HG03045 (cell line): ENCODE data around the gene G3BP1.
A peak's percentile ranks its signal among the peaks of the same experiment; 100 is the strongest.
"Not testable (repeated sequence)": the region's sequence is repeated elsewhere in the genome, so short reads cannot be mapped to it uniquely, and the experiment has no call there.

Experiments
- ATAC-seq: cut with Tn5 transposase; IDR thresholded peaks from one replicate; pipeline ENCODE4 v1.9.1; 2021; ENCODE audit warnings: mild to moderate bottlenecking, moderate library complexity; ENCODE audit not compliant: unreplicated experiment

The G3BP1 gene

DNA sequence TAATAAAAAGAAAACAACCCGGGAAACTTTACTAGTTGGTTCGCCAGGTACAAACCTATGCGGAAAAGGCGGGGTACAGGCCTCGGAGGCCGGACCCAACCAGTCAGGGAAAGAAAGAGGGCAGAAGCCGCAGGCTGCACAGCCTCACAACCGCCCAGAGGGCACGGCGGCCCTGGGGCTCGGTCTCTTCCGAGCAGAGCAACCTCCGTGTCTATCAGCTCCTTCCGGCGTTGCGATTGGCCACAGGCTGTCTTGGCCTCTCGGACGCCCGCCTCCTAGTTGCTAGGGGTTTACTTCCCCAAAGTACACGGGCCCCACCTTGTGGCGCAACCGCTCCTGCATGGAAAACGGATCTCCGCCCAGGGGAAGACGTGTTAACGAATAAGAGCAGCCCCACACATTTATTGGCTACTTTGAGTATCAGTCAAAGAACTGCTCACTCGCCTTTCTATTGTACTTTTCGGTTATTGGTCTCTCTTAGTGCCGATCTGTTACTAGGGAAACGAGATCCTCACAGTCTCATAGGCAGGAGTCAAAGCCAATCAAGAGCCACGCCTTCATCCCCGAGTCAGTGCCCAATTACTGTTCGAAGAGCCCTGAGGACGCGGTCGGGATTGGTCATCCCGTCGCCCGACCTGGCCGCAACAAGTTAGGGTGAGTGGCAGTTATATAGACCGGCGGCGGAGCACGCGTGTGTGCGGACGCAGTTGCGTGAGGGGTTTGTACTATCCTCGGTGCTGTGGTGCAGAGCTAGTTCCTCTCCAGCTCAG is at the start of gene G3BP1:
Gene G3BP1 (plus strand): TSS at position 696 of the 770 bp plus-strand sequence. CDS start 14,667 bp downstream, outside the sequence.
- ATAC-seq = peak; percentile 81

DNA sequence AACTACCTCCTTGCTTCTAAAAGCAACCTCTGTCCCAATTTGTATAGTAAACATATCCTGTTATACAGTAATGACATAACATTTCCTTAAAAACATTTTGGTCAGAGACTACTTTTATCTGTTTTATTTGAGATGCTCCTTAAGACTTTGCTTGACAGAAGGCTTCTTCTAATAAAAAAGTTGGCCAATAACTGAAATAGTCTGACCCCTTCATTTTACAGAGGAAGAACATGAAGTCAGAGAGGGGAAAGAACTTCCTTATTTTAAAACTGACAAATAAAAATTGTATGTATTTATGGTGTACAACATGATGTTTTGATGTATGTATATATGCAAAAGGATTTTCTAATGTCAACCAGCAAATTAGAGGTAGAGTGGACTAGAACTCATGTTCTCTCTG is 49.2 kb upstream of the G3BP1 start:
- no peak for ATAC-seq

DNA sequence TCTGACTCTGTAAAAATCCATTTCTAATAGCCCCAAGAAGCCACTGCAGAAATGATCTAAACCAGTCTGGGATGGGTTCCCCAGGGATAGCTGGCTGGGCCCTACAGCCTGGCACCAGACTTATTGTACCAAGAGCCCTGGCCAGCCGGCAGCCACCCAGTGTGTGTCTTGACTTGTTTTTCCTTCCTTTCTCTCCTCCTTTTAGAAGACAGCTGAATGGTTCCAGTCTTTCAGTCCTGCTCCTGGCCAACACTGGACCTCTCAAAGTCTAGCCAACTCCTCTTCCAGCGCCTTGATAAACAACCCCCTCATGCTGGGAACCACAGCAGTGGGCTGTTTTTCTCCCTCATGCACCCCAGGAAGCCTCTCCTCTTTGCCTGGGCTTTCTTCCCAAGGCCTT is 47.4 kb upstream of the G3BP1 start:
- no peak for ATAC-seq

DNA sequence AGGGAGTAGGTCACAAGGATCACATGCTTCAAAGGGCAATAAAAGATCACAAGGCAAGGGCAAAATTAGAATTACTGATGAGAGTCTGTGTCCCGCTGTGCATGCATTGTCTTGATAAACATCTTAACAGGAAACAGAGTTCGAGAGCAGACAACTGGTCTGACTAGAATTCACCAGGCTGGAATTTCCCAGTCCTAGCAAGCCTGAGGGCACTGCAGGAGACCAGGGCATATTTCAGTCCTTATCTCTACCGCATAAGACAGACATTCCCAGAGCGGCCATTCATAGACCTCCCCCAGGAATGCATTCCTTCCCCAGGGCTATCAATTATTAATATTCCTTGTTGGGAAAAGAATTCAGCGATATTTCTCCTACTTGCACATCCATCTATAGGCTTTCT is 42.2 kb upstream of the G3BP1 start:
- ATAC-seq = not testable (repeated sequence)

DNA sequence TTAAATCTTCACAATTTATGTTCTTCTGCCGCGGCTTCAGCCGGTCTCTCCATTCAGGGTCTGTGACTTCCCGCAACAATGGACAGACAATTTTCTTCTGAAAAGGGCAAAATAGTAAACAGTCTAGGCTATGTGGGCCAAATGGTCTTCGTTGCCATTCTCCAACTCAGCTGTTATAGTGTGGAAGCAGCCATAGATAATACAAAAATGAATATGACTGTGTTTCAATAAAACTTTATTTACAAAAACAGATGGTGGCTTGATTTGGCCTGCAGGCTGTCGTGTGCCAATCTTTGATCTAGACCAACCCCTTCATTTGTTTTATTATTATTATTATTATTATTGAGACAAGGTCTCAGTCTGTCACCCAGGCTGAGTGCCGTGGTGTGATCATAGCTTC is 41.4 kb upstream of the G3BP1 start:
- no peak for ATAC-seq

DNA sequence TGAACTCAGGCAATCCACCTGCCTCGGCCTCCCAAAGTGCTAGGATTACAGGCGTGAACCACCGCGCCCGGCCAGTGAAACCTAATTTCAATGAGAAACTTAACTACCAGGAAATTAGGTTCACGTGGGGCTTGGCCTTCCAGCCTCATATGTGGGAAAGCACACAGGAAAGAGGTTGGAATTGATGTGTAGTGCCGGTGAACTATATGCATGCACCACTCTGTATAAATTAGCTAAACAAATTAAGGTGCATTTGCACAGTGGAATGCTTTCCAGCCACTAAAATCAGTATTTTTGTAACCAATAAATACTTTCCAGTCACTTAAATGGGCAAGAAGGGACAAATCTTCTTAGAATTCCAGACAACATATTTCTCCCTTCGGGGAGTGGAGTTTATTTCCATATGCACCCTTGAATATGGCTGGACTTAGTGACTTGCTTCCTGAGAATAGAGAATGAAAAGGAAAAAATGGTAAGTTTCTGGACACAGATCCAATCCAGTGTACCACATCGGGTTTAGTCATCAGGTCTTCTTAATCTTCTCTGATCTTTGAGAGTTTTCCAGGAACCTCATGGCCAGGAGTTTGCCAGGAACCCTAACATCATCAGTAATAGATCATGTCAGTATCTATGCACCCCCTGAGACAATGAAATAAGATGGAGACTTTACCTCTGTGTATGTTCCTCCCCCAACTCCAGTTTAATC is 38.2 kb upstream of the G3BP1 start:
- ATAC-seq = no peak

DNA sequence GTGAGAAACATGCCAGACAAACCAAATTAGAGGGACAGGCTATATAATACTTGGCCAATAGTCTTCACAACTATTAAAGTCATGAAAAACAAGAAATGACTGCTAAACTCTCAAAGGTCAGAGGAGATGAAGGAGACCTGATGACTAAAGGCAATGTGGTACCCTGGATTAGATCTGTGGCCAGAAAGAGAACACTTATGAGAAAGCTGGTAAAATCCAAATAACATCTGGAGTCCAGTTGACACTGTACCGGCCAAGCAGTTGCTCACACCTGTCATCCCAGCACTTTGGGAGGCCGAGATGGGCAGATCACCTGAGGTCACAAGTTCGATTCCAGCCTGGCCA is 37.7 kb upstream of the G3BP1 start:
- no peak for ATAC-seq

DNA sequence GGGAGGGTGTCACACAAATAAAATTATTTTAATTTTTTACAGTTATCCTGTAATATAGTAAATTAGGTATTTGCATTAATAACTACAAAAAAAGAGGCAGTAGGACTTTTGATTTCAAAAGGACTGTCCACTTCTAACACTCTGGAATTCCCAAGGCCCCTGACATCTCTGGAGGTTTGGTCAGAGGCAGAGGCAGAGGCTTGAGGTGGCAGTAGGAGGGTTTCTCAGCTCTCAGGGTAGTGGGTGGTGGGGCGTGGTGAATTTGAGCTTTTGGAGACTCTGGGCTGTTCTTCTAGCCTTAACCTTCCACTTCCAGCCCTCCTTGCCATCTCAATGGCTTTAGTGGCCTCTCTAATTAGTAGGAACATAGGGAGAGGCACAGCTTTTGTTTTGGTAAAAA is 36.1 kb upstream of the G3BP1 start:
- ATAC-seq = no peak

DNA sequence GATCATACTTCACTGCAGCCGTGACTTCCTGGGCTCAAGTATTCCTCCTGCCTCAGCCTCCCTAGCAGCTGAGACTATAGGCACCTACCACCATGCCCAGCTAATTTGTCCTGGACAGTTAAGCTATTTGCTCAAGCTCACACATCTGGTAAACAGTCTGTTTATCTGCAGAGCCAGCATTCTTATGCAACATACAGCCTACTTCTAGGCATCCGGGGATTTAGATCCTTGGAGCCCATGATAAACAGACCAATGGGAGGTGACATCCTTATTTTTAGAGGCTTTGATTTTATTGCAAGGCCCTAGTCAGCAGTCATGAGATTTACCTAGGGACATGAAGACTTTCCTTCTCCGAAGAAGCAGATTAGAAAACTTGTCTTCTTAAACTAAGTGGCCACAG is 34.3 kb upstream of the G3BP1 start:
- no peak for ATAC-seq

DNA sequence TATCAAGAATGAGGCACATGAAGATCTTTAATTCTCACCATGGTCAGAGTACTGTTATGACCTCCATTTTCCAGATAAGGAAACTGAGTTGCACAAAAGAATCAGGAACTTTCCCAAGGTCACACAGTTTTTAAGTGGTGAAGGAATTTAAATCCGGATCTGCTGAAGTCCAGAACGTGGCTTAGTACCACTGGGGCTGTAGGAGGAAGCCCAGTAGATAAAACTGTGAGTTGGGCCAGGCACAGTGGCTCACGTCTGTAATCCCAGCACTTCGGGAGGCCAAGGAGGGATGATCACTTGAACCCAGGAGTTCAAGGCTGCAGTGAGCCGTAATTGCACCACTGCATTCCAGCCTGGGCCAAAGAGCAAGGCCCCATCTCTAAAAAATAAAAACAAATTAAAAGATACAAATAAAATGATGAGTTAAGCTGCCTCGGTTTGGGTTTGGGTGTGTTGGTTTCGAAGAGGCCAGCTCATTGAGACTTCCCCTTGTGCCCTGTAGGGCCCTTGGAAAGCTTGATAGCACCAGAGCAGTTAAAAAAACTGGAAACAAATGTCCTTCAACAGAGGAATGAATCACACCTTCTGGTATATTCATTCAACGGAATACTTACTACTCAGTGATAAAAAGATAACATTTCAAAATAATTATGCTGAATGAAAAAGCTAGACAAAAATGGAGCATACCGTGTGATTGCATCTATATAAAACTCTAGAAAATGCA is 33.5 kb upstream of the G3BP1 start:
- ATAC-seq = no peak

DNA sequence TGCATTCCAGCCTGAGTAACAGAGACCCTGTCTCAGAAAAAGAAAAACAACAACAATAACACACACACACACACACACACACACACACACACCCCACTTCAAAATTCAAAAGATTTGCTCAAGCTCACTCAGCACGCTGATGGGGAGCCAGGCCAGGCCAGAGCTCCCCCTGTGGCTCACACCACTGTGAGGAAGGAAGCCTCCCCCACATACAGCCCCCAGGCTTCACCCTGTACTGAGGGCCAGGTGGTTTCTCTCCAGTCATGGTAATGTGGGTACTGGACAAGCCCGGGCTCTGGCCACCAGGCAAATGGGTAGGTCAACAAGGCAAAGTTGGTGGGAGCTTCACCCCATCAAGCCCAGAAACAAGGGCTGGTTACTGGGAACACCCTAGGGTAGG is 32.4 kb upstream of the G3BP1 start:
- no peak for ATAC-seq

DNA sequence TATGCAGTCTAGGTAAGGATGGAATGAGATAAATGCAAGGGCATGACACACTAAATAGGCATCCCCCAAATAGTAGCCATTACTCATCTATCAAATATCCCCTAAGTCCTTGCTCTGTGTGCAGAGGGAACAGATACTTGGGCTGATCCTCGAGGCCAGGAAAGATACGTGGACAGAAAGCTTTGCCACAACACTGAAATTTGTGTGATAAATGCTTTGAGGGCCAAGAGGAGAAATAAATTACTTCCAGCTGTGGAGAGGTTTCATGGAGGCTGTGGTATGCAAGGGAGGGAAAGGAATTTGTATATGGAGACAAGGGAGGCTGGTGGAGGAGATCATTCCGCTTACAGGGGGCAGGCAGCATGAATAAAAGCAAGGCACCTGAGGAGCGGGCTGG is 31.8 kb upstream of the G3BP1 start:
- ATAC-seq = no peak

DNA sequence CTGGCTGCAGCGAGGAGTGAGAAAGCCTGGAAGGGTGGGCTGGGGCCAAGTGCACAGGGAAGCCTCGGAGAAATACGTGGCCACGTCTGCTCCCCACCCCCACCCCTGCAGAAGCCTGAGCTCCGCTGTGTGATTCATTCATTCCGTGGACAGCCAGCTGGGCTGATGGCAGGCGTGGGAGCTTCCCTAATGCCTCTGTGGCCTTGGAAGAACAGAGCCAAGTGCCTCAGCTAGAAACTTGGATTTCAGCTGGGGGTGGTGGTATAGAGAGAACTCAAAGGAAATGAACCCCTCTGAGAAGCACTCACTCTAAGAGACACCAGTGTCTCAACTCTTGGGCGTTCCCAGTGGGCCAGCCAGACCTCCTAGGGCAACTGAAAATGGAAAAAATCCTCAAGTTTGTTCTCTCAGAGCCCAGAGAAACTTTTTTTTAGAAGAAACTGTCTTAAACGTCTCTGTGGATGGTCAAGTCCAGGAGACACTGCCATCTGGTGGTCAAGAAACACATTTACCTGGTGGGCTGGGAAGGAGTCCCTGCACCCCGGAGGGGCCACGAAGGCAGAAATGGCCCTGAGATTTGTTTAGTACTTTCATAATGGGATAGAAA is 31.3 kb upstream of the G3BP1 start:
- ATAC-seq = peak; percentile 74

DNA sequence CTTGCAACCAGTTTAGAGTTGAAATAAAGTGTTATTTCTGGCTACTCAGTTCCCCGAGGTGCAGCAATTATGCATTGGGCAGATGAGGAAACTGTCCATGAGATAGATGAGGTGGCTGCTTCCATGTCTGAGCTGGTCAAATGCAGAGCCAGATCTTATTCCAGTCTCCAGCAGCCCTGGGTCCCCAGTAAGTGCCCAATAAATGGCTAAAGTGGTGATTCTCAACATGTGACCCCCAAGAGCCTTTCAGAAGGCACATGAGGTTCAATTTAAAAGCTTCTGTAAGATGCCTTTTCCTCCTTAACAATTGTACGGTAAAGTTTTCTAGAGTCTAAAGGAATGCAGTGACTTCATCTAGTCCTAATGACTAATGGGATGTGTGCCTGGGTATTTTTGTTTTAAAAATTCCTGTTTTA is 30.8 kb upstream of the G3BP1 start:
- ATAC-seq = peak; percentile 14

DNA sequence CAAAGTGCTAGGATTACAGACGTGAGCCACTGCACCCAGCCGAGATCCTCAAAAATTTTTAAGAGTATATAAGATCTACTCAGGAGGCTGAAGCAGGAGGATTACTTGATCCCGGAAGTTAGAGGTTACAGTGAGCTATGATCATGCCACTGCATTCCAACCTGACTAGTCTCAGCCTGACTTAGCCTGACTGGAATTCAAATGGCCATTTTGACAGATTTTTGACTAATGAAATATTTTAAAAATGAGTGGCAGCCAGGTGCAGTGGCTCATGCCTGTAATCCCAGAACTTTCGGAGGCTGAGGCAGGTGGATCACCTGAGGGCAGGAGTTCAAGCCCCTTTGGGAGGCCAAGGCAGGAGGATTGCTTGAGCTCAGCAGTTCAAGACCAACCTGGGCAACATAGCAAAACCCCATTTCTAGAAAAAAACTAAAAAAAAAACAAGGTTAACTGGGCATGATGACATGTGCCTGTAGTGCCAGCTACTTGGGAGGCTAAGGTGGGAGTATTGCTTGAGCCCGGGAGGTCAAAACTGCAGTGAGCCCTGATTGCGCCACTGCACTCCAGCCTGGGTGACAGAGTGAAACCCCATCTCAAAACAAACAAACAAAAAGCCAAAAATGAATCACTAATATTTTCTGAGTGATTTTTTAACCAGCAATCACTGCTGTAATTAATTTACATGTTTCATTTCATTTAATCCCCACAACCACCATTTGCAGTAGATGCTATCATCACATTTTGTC is 29.9 kb upstream of the G3BP1 start:
- ATAC-seq = no peak

DNA sequence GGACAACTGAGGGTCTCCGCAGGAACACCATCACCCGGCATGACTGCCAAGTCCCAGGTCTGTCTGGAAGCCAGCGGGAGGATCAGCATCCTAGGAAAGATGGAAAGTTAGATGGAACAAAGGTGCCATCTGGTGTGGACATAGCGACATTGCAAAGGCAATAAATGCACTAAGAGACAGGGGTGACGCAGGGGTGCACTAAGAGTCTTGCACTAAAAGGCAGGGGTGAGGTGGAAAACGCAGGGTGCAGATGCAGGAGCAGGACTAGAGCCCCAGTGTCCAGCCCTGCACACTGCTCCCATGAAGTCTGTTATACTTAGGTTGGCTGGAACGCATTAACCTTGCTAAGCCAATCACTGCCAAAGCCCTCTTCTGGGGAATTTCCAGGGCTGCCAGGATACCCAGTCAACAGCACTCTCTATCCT is 28.9 kb upstream of the G3BP1 start:
- ATAC-seq = no peak

DNA sequence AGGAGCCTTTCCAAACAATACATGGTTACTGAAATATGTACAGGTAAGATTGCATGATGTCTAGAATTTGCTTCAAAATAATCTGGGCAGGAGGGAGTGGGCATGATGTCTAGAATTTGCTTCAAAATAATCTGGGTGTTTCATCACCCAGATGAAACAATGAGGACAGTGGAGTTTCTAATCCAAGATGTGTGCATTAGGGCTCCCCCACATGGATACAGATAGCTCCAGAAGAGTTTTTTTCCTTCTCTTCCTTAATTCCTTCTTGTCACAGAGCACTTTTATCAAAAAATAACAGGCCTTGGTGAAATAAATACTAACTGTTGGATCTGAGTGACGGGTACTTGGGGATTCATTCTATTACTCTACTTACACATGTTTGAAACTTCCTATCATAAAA is 28.2 kb upstream of the G3BP1 start:
- no peak for ATAC-seq

DNA sequence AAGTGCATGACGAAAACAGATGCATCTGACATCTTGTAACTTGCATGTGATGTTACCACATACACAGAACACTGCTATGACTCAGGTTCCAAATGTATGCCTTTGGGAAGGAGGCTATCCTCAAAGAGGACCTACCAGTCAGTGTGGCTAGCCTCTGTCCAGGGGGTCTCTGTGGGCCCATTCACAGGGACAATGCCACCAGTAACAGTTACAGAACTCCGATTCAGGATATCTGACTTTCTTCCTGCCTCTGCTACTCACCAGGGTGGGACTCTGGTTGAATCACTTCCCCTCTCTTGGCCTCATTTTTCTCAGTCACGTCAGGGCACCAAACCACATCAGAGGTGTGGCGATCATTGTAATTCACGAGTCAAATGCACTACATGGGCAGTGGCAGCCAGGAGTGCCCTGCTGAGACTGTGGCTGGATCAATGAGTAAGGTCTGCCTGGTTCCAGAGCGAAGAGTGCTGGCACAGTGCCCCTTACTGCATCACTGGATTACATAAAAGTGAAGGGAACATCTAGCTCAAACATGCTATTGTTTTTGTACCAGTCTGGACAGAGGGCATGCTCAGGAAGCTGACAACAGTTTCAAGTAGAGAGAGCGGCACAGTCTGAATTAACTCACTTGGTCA is 26.6 kb upstream of the G3BP1 start:
- ATAC-seq = no peak

DNA sequence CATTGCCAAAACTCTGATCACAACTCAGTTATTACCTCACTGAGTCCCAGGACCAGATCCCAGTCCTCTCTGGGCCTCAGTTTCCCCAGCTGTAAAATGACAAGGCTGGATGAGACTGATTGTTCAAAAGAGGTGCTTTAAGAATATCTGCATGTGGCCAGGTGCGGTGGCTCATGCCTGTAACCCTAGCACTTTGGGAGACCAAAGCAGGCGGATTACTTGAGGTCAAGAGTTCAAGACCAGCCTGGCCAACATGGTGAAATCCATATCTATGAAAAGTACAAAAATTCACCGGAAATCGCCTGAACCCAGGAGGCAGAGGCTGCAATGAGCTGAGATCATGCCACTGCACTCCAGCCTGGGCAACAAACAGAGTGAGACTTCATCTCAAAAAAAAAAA is 21.6 kb upstream of the G3BP1 start:
- no peak for ATAC-seq

DNA sequence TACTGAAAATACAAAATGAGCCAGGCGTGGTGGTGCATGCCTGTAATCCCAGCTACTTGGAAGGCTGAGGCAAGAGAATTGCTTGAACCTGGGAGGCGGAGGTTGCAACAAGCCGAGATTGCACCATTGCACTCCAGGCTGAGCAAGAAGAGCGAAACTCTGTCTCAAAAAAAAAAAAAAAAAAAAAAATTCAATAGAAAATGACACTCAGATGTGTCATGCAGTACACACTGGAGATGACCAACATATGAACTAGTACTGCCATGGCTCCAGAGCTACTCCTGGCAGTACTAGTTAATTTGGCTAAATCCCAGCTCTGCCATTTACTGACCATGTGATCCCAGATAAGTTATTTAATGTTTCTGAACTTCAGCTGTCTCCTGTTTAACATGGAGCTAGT is 20.7 kb upstream of the G3BP1 start:
- no peak for ATAC-seq
